GM19395 (cell line): ENCODE results near the gene GJB5.

Source experiments
- ATAC-seq: cut with Tn5 transposase; IDR thresholded peaks from one replicate; pipeline ENCODE4 v1.9.1; 2021; ENCODE audit warnings: mild to moderate bottlenecking, moderate library complexity; ENCODE audit not compliant: unreplicated experiment

GJB5 gene

DNA sequence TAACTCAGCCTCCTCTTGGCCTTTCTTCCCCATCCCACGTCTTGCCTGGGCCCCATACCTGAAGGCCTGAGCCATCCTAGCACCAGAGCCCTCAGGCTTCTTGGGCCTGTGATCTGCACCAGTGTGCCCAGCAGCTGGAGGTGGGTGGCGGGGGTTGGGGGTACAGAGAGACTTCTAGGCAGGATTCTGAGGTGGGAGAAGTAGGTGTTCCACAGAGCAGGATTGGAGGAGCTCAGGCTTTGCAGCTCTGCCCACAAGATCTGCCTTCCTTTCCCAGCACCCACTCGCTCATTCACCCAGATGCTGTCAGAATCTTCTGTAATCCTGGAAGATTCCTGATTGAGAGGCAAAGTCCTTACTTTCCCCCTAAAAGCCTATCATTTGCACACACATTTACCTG, 10.0 kb upstream of the GJB5 start:
- ATAC-seq = no peak

- ATAC-seq = no peak
Observed at GRCh38 chr1:34745666-34746065, 9.2 kb upstream of the GJB5 start.

DNA sequence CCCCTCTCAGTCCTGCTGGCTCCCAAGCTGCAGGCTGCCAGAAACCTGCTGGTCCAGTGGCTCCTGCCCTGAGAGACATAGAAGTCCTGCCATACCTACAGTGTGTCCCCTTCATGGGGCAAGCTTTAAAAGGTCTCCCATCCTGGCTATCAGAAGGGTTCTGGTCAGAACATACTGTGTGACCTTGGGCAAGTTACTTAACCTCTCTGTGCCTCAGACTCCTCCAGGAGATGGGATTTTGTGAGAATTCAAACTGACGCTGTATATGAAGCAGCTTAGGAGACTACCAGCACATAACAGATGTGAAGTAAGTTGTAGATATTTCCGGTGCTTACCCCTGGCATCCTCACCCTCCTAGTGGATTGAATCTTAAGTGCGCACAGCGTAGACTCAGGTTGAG, 8.7 kb upstream of the GJB5 start:
- ATAC-seq = no peak

DNA sequence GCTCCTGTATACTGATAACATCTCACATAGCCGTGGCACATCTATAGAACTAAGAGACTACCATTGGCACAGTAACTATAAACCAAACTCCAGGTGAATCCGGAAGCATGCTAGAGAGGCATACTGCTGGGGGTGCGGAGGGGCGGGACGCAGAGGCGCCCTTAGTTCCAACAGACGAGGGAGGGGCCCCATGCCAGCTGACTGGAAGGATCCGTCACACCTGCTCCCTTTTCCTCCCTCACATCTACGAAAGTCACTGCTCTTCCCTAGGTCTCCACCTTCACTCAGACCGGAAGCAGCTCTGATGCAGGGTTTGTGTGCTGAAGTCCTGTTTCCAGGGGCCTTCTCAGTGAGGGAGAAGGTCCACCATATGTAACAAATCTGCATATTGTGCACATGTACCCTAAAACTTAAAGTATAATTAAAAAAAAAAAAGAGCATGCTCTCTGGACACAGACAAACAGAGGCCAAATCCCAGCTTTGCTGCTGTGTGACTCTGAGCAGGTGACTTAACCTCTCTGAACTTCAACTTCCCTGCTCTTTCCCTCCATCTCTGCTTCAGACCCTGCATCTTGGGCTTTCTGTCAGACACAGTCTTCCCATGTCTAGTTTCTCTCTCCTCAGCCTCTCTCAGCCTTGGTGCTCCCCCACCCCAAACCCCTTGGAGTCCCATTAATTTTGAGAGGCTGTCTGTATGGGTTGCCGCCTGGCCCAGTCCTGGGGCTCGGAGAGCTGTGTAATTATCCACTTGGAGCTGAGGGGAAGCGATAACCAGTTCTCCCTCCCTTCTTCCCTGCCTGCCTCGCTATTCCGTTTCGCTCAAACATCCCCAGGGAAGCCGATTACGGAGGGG, 7.8 kb upstream of the GJB5 start:
- no peak for ATAC-seq

- no peak for ATAC-seq
Observed at GRCh38 chr1:34747638-34747941, 7.3 kb upstream of the GJB5 start.

DNA sequence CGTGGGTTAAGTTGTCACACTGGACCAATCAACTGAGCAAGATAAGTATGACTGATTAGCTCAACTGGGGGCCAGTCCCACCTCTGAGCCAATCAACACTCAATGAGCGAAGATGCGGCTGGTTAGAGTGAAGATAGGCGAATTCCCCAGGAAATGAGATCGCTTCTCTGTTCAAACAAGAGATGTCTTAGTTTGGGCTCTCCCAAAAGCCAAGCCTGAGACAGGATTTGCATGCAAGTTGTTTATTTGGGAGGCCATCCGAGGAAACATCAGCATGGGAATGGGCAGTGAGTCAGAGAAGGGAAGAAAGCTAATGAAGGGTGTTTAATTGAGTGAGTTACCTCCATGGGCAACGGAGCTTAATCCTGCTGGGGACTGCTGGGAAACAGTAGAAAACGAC, 4.9 kb upstream of the GJB5 start:
- ATAC-seq = no peak

DNA sequence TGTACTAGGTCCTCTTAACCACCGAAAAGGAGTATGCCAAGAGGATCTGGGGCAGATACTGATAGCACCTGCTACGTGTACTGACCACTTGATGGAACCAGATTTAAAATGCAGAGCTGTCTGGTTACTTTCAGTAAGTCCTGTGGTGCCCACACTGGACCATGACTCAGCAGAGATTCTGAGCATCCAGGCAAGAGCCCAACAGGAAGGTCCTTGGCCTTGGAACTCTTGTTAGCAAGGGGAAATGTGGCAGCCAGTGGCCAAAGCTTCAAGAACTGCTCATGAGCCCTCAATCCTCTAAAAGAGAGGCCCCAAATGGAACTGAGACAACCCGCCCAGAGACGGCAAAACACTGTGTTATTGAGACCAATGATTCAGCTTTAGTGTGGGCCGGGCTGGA, 4.2 kb upstream of the GJB5 start:
- ATAC-seq = no peak

- no peak for ATAC-seq
Observed at GRCh38 chr1:34753163-34753562, 1.7 kb upstream of the GJB5 start.

DNA sequence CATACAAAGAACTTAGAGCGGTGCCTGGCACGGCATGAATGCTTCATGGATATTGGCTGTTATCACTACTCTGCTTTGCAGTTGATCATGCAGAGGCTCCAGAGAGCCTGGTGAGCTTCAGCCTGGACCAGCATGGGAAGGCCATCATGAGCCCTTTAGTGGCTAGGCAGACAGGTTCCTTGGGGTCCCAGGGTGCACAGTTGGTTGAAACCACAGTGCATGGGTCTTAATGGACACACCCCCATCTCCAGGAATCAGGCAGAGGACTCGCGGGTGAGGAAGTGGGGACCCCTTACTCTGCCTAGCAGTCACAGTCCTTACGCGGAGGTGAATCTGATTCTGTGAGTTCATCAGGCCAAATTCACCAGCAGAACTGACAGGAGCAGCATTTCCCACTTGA, 1.1 kb downstream of the GJB5 start:
- no peak for ATAC-seq

- ATAC-seq = no peak
Observed at GRCh38 chr1:34757386-34757785, 2.5 kb downstream of the GJB5 start.

DNA sequence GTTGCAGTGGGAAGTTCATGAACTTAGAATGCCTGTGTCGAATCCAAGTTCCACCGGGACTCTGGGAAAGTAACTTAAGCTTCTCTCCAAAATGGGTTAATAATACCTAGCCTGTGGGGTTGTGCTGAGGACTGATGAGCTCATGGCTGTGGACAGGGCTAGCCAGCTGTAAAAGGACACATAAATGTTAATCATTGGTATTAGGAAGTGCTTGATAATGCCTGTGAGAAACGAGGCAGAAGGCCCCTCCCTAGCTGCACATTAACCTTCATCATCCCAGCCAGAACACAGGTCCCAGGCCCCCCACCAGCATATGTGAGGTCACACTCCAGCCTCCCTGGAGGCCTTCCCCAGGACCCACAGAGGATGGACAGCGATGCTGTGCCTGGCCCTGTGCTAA, 3.9 kb downstream of the GJB5 start:
- ATAC-seq = no peak

DNA sequence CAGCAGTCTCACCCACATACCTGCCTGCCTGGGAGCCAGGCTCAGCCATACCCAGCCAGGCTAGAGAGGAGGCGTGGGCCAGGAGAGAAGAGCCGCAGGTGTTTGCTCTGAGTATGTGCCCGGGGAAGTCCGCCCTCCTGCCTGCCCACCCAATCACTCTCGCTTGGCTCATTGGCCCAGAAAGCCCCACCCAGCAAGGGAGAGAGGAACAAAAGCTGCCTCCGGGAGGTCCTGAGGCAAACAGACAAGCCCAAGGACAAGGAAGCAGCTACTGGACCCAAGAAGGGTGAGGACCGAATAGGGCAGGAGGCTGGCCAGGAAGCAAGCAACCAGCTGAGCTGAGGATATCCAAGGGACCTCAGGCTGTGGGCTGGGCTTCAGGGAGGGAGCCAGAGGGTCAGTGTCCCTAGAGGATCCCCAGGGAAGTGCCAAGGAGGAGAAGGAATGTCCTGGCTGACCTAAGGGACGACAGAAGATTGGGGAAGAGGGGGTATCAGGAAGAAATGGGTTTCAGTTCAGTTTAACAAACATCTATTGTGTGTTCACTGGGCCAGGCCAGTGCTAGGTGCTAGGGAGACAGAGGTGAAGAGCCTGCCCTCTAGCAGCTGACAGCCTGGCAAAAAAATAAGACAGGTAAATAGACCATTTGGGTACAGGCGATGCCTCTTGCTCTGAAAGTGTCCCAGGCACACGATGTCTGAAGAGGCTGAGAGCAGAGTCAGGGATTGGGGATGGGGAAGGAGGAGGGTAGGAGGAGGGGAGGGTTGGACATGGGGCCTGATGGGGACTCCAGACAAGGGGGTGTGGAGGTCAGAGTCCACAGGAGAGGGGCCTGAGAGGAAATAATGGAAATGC, 4.9 kb downstream of the GJB5 start, which contains the start of gene GJB4:
GJB4 (plus strand) TSS at position 238 of the 855 bp plus-strand sequence. CDS start 1,515 bp downstream, outside the sequence.
- no peak for ATAC-seq

GRCh38 chr1:34761176-34761761, 6.4 kb downstream of the GJB5 start:
- ATAC-seq = no peak

- ATAC-seq = no peak
Observed at GRCh38 chr1:34761776-34762307, 7.0 kb downstream of the GJB5 start.

DNA sequence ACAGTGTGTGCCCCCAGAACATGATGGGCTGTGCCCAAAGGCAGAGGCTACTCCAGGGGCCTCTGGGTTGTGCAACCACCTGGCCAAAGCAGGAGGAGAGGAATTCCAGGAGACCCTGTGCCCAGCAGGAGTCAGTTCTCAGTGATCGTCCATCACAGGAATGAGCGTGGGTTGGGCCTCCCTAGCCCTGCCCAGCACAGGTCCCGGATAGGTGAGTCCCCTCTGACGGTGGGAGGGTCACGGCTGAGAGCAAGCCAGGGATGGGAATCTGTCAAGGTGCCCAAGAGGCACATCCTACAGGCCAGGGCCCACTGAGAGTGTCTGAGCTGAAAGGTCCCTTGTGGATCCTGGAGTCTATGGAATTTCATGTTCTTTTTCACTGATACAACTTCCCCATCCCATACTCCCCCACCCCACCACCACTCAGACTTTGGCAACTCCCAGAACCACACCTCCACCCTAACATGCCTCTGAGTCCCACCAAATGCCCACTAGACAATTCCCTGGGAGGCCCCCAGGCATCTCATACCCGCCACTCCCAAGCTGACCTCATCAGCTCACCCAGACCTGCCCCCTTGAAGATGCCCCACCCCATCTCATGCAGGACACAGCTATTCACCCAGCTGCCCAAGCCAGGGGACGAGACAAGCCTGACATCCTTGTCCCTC, 7.8 kb downstream of the GJB5 start:
- ATAC-seq = no peak

DNA sequence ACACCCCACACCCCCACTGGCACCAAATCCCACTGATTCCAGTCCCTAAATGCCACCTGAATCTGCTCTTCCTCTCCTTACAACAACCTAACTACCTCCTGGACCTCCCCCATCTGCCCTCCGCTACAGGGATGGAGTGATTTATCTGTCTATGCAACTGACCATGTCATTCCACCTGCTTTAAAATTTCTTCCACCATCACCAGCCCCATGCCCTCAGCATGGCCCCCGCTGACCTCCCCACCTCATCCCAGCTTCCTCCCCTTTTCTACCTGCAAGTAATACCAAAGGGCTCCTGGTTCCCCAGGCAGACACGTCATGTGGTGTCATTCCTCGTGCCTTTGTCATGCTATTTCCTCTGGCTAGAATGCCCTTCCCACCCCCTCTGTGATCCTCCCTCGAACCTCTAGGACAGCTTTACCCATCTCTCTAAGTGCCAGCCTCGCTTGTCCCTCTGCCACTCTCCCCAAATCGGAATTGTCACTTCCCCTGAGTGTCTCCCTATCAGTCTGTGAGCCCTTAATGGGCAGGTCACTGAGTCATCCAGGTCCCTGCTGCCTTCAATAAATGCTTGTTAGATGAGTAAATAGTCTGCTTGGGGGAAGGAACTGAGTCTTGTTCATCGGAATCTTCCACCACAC, 8.4 kb downstream of the GJB5 start:
- no peak for ATAC-seq

GRCh38 chr1:34768856-34769255, 14.0 kb downstream of the GJB5 start:
- ATAC-seq = no peak

- ATAC-seq = no peak
Observed at GRCh38 chr1:34770891-34771504, 16.2 kb downstream of the GJB5 start.

DNA sequence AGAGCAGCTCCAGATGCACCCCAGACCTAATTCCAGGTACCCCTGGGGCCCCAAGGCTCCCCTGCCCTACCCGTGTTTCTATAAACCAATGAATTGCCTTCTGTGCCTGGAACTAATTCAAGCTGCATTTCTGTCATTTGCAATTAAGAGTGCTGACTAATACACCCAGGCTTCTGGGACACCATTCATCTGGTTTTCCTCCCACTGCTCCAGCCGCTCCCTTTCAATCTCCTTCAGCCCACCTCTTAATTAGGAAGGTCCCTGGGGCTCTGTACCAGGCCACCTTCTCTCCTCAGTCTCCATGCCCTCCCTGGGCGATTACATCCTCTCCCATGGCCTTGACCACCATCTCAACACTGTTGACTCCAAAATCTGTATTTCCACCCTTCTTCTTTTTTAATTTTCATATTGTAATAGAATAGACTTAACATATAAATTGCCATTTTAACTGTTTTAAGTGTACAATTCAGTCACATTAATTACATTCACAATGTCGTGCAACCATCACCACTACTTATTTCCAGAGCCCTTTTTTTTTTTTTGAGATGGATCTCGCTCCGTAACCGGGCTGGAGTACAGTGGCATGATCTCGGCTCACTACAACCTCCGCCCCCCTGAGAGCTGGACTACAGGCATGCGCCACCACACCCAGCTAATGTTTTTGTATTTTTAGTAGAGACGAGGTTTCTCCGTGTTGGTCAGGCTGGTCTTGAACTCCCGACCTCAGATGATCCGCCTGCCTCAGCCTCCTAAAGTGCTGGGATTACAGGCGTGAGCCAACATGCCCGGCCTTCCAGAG, 16.9 kb downstream of the GJB5 start:
- no peak for ATAC-seq
